Thoracic aorta (tissue), 2 donors: ENCODE data around the gene CACNA1F. TPM values are rescaled to one million over a fixed set of nuclear protein-coding genes. Genes with fewer than 3 reads are reported as not detected.
"Not testable (repeated sequence)": the region's sequence is repeated elsewhere in the genome, so short reads cannot be mapped to it uniquely, and the experiment has no call there.

Experiments used
- ATAC-seq: fragments of 150-250 bp; one replicate; pipeline ENCODE4 v1.8.0; 2017; ENCODE audit warnings: low read depth; ENCODE audit not compliant: insufficient number of reproducible peaks, low FRiP score
- DNase-seq: peaks from one replicate; pipeline ENCODE4 v3.0.0-alpha.2; 2020; ENCODE audit warnings: low spot score
- H3K27ac ChIP-seq, 2 donors: fragments of 200-600 bp; sonication (generic); 1 replicate in 1 of 2; 2 replicates in 1 of 2; pipeline ENCODE4 v1.5.1; 2016; ENCODE audit warnings: mild to moderate bottlenecking in 2 of 2, moderate library complexity in 2 of 2
- H3K27me3 ChIP-seq: fragments of 200-600 bp; sonication (generic); replicated peaks from 2 replicates; pipeline ENCODE4 v1.6.0; 2016; ENCODE audit warnings: mild to moderate bottlenecking; ENCODE audit not compliant: insufficient read depth
- H3K36me3 ChIP-seq: fragments of 200-600 bp; sonication (generic); one replicate; pipeline ENCODE4 v1.5.1; 2016
- H3K4me1 ChIP-seq, 2 donors: fragments of 200-600 bp; sonication (generic); 1 replicate in 1 of 2; 2 replicates in 1 of 2; pipeline versions ENCODE4 v1.5.1 to v1.6.0; 2016; ENCODE audit warnings: low read depth in 2 of 2, mild to moderate bottlenecking in 1 of 2; ENCODE audit not compliant: control insufficient read depth in 1 of 2
- H3K4me3 ChIP-seq: fragments of 200-600 bp; sonication (generic); 2 replicates; pipeline ENCODE4 v1.5.1; 2016; ENCODE audit warnings: mild to moderate bottlenecking
- H3K9me3 ChIP-seq: fragments of 200-600 bp; sonication (generic); 2 replicates; pipeline ENCODE4 v1.5.1; 2016
- total RNA-seq, 2 donors: library from RNA; depleted of rRNA; stranded (reverse); fragments of >200 nt; gene quantifications; one replicate each; pipeline versions ENCODE4 v1.1.0 to v1.2.3, GENCODE V29; 2016
- TF ChIP-seq, protein P1 (sequence below): fragments of 200-600 bp; sonication (generic); IDR thresholded peaks from one replicate; pipeline ENCODE4 v1.5.1; 2019; ENCODE audit warnings: antibody characterized with exemption

Gene CACNA1F
- total RNA-seq, 2 donors from 2014 or later: 0.81 TPM; not detected in 1

- no peak for ATAC-seq
Observed at GRCh38 chrX:49176421-49177326, 56.5 kb downstream of the CACNA1F start.

DNA sequence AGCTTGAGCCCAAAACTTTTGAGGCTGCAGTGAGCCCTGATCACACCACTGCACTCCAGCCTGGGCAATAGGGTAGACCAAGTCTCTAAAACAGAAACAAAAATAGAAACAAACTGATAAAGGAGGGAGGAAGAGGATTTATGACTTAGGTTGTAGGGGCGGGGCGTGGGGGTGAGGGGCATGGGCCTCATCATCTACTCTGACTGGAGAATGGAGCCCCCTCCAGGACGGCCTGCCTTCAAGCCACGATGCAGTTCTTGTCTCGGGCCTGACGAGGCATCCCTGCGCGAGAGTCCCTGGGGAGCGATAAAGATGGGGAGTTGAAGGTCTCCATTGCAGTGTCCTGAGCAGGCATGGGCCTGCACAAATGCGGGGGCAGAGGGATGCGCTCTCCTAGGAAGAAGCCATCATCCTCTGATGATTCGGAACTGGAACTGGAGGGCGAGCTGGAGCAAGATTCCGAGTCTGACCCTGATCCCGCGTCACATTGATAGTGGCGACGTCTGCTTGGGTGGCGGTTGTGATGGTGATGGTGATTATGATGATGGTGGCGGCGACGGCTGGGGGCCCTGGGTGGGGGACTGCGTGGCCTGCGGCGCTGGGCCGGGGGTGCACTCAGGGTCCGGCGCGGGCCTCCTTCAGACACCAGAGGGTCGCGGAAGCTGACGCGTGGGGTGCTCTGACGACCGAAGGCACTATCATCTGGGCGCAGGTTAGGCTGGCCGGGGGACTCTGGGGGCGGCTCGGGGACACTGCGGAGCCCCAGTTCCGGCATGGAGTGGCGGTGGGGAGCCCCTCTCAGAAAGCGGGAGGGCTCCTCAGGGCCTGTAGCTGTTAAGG lies 57.5 kb downstream of the CACNA1F start:
- peaks cover 9% of the 10 kb centered on the region for H3K36me3 ChIP-seq
- H3K27ac ChIP-seq: no peak overlapping the region

More at GRCh38 chrX:49176421-49177326, 56.5 kb downstream of the CACNA1F start:
- peaks cover 9% of the 10 kb centered on the region for H3K36me3 ChIP-seq
- TF ChIP-seq, protein P1, sequence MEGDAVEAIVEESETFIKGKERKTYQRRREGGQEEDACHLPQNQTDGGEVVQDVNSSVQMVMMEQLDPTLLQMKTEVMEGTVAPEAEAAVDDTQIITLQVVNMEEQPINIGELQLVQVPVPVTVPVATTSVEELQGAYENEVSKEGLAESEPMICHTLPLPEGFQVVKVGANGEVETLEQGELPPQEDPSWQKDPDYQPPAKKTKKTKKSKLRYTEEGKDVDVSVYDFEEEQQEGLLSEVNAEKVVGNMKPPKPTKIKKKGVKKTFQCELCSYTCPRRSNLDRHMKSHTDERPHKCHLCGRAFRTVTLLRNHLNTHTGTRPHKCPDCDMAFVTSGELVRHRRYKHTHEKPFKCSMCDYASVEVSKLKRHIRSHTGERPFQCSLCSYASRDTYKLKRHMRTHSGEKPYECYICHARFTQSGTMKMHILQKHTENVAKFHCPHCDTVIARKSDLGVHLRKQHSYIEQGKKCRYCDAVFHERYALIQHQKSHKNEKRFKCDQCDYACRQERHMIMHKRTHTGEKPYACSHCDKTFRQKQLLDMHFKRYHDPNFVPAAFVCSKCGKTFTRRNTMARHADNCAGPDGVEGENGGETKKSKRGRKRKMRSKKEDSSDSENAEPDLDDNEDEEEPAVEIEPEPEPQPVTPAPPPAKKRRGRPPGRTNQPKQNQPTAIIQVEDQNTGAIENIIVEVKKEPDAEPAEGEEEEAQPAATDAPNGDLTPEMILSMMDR: no peak
- no peak for DNase-seq
- no peaks in the 10 kb centered on the region for H3K27me3 ChIP-seq
- peaks cover 0 to 26% of the 10 kb centered on the region in 2 donors for H3K4me1 ChIP-seq
- no peaks in the 10 kb centered on the region for H3K9me3 ChIP-seq
- H3K4me3 ChIP-seq: no peak overlapping the region
- peak overlapping the region in 1 of 2 donors; percentile 44 for H3K27ac ChIP-seq

DNA sequence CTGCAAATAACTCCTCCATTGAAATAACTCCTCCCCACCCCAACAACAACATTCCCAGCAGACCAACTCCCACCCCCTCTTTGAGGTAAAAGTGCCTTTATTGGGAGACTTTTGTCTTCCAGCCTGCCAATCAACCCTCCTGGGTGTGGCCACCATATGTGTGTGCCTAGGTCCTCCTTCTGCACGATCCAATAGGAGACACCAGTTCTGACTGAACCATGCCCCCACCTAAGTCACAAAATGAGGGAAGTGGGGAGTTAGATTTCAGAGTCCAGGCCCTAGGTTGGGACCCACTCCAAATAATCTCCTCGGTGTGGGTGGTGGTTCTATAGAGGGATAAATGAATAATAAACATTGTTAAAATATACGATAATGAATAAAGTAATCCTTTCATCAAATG lies 58.4 kb downstream of the CACNA1F start:
- H3K4me3 ChIP-seq: no peak overlapping the region
- TF ChIP-seq, protein P1: no peak
- H3K36me3 ChIP-seq: peaks cover 9% of the 10 kb centered on the region
- H3K27me3 ChIP-seq: no peaks in the 10 kb centered on the region
- H3K9me3 ChIP-seq: no peaks in the 10 kb centered on the region
- ATAC-seq: no peak
- peaks cover 0 to 26% of the 10 kb centered on the region in 2 donors for H3K4me1 ChIP-seq
- no peak for DNase-seq
- H3K27ac ChIP-seq: no peak overlapping the region

More for the DNA sequence above, 57.5 kb downstream of the CACNA1F start:
- Histone ChIP-seq H3K9me3 (no peaks in the 10 kb centered on the region), H3K27me3 (no peaks in the 10 kb centered on the region), H3K4me3 (no peak overlapping the region), H3K4me1 (peaks cover 0 to 26% of the 10 kb centered on the region in 2 donors)
- DNase-seq: no peak
- ATAC-seq: no peak
- TF ChIP-seq, protein P1: no peak

DNA sequence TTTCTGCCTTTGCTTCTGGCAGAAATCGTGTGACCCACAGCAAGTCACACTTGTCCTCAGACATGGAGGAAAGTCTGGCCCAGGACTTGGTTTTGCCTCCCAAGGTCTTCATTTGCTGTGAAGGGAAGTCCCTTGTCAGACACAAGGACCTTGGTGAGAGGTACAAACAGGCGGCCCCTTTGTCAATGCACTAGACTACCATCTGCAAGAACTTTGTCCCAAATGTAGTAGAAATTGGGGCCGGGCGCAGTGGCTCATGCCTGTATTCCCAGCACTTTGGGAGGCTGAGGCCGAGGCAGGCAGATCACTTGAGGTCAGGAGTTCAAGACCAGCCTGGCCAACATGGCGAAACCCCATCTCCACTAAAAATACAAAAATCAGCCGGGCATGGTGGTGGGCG lies 59.6 kb downstream of the CACNA1F start:
- not testable (repeated sequence) for DNase-seq, H3K9me3 ChIP-seq, ATAC-seq, H3K36me3 ChIP-seq, H3K27me3 ChIP-seq
- H3K27ac ChIP-seq: peak overlapping the region in 1 of 2 donors; percentile 96
- H3K4me3 ChIP-seq: peak overlapping the region; percentile 87
- peaks cover 0 to 26% of the 10 kb centered on the region in 2 donors for H3K4me1 ChIP-seq

DNA sequence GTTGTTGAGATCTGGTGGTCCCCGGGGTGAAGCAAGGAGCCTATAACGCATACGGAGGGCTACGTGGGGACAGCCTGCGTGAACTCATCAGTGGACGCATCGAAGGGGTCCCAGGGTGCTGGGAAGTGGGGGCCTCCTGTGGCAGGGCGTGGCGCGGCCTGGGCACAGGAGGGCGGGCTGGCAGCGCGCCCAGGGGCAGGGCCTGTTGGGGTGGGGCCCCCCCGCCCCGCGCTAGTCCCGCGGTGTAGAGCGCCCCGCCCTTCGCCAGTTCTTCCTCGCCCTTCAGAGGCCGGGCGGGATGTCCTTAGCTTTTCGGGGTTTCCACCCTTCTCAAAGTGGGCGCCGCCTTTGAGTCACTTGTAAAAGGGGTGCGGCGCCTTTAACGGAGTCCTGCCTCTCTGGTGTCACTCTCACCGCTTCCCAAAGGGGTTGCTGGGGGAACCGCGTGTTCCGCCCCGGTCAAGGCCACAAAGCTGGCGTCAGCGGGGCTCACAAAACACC lies 60.8 kb downstream of the CACNA1F start:
- no peaks in the 10 kb centered on the region for H3K9me3 ChIP-seq
- H3K4me3 ChIP-seq: peak overlapping the region; percentile 87
- TF ChIP-seq, protein P1: no peak
- H3K27ac ChIP-seq: peak overlapping the region; percentile 92 to 96
- H3K36me3 ChIP-seq: peaks cover 9% of the 10 kb centered on the region
- ATAC-seq: peak; percentile 51
- peaks cover 5 to 36% of the 10 kb centered on the region in 2 donors for H3K4me1 ChIP-seq
- DNase-seq: no peak
- no peaks in the 10 kb centered on the region for H3K27me3 ChIP-seq
